ENCODE measurements around the gene RALBP1. TPM values are rescaled to one million over a fixed set of nuclear protein-coding genes. Genes with fewer than 3 reads are reported as not detected.

RALBP1 gene
- total RNA-seq, 1 experiment from 2014 or later: 70.0 TPM

DNA sequence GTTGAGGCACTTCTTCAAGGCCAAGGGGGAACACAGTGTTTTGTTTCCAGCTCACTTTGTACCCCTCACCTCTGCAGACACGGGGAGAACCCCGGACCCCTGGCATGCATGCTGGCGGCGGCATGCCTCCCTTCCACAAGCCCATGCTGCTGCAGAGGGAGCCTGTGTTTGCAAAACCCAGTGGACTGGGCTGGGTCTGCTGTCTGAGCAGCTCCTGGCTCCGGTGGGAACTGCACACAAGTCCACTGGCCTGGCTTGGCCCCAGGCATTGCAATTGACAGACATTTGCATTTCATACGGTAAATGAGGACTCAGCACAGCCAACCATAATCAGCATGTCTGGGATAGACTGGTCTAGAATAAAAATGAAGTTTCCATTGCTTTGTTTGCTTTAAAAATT, 62.4 kb downstream of the RALBP1 start:
- Histone ChIP-seq H3K9me3 (ENCODE audit: control insufficient read depth, insufficient read depth, low read depth, low read length) (no peaks in the 10 kb centered on the region), H3K27me3 (ENCODE audit: control insufficient read depth, insufficient read depth, low read length) (no peaks in the 10 kb centered on the region), H3K4me1 (ENCODE audit: control insufficient read depth, insufficient read depth, low read length) (no peaks in the 10 kb centered on the region), H3K36me3 (ENCODE audit: control insufficient read depth, insufficient read depth, low read length) (peaks cover 3% of the 10 kb centered on the region; the same call in 1 of the 2 replicates), H3K4me3 (ENCODE audit: low read depth in 2 of 2, low read length in 2 of 2) (no peak overlapping the region), H3K27ac (ENCODE audit: low read length) (no peak overlapping the region)
- ATAC-seq (no peak), DNase-seq (ENCODE audit: low read depth, low spot score) (no peak)
- in situ Hi-C loops (cut with HindIII; ENCODE audit: low pct_unique_long_range_greater_than_20kb, low sequenced_read_pairs): no loop called here
- ChIA-PET POLR2A (no interaction called here), CTCF (no interaction called here)
- TF ChIP-seq SIN3A (IDR thresholded peaks at IDR 0.05; ENCODE audit: borderline replicate concordance, insufficient read depth, low read depth, low read length) (no peak), REST (IDR thresholded peaks at IDR 0.05; ENCODE audit: insufficient read depth in 1 of 2, low read depth in 2 of 2, low read length in 1 of 2) (no peak), POLR2AphosphoS5 (IDR thresholded peaks at IDR 0.05; ENCODE audit: low read depth, low read length) (no peak), TCF7L2 (IDR thresholded peaks at IDR 0.05; ENCODE audit: low read depth, low read length) (no peak)
- TF ChIP-seq, protein P1, sequence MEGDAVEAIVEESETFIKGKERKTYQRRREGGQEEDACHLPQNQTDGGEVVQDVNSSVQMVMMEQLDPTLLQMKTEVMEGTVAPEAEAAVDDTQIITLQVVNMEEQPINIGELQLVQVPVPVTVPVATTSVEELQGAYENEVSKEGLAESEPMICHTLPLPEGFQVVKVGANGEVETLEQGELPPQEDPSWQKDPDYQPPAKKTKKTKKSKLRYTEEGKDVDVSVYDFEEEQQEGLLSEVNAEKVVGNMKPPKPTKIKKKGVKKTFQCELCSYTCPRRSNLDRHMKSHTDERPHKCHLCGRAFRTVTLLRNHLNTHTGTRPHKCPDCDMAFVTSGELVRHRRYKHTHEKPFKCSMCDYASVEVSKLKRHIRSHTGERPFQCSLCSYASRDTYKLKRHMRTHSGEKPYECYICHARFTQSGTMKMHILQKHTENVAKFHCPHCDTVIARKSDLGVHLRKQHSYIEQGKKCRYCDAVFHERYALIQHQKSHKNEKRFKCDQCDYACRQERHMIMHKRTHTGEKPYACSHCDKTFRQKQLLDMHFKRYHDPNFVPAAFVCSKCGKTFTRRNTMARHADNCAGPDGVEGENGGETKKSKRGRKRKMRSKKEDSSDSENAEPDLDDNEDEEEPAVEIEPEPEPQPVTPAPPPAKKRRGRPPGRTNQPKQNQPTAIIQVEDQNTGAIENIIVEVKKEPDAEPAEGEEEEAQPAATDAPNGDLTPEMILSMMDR (IDR thresholded peaks at IDR 0.05): no peak
- BruUV-seq (replicated peaks): no TSS peak
- intact Hi-C loops (cut with micrococcal nuclease; ENCODE audit: unreplicated experiment): no loop called here

GRCh38 chr18:9539283-9539682, 64.0 kb downstream of the RALBP1 start:
- H3K9me3 ChIP-seq (ENCODE audit: control insufficient read depth, insufficient read depth, low read depth, low read length): no peaks in the 10 kb centered on the region
- no peak; the same call in 1 of the 2 replicates for ATAC-seq
- H3K36me3 ChIP-seq (ENCODE audit: control insufficient read depth, insufficient read depth, low read length): peaks cover 3% of the 10 kb centered on the region; the same call in 1 of the 2 replicates
- in situ Hi-C loops (cut with HindIII; ENCODE audit: low pct_unique_long_range_greater_than_20kb, low sequenced_read_pairs): no loop called here
- TF ChIP-seq POLR2AphosphoS5 (IDR thresholded peaks at IDR 0.05; ENCODE audit: low read depth, low read length): no peak
- no peak for TF ChIP-seq REST (IDR thresholded peaks at IDR 0.05; ENCODE audit: insufficient read depth in 1 of 2, low read depth in 2 of 2, low read length in 1 of 2)
- TF ChIP-seq TCF7L2 (IDR thresholded peaks at IDR 0.05; ENCODE audit: low read depth, low read length): no peak
- TF ChIP-seq SIN3A (IDR thresholded peaks at IDR 0.05; ENCODE audit: borderline replicate concordance, insufficient read depth, low read depth, low read length): no peak
- TF ChIP-seq, protein P1 (IDR thresholded peaks at IDR 0.05): no peak
- no TSS peak for BruUV-seq (replicated peaks)
- intact Hi-C loops (cut with micrococcal nuclease; ENCODE audit: unreplicated experiment): no loop called here
- no peak overlapping the region for H3K27ac ChIP-seq (ENCODE audit: low read length)
- H3K4me3 ChIP-seq (ENCODE audit: low read depth in 2 of 2, low read length in 2 of 2): no peak overlapping the region
- ChIA-PET CTCF (no interaction called here), POLR2A (no interaction called here)
- H3K4me1 ChIP-seq (ENCODE audit: control insufficient read depth, insufficient read depth, low read length): no peaks in the 10 kb centered on the region
- no peak for DNase-seq (ENCODE audit: low read depth, low spot score)
- H3K27me3 ChIP-seq (ENCODE audit: control insufficient read depth, insufficient read depth, low read length): no peaks in the 10 kb centered on the region

Measured in Panc1 (cell line).